Thyroid gland (tissue), 4 donors: ENCODE data around the gene ACTR10. TPM values are rescaled to one million over a fixed set of nuclear protein-coding genes. Genes with fewer than 3 reads are reported as not detected.
"Not testable (repeated sequence)": the region's sequence is repeated elsewhere in the genome, so short reads cannot be mapped to it uniquely, and the experiment has no call there.

Experiments
- DNase-seq, 2 donors: peaks; one replicate each; pipeline ENCODE4 v3.0.0-alpha.2; 2019
- H3K27ac ChIP-seq, 3 donors: fragments of 200-600 bp; sonication (generic); 1 replicate in 2 of 3; 2 replicates in 1 of 3; pipeline ENCODE4 v1.5.1; 2016 to 2019; ENCODE audit warnings: mild to moderate bottlenecking in 1 of 3, moderate library complexity in 1 of 3
- H3K27me3 ChIP-seq: fragments of 200-600 bp; sonication (generic); one replicate; pipeline ENCODE4 v1.5.1; 2019
- H3K36me3 ChIP-seq, 2 donors: fragments of 200-600 bp; sonication (generic); one replicate each; pipeline ENCODE4 v1.5.1; 2016 to 2019
- H3K4me1 ChIP-seq, 2 donors: fragments of 200-600 bp; sonication (generic); one replicate each; pipeline ENCODE4 v1.5.1; 2017 to 2019
- H3K4me3 ChIP-seq, 3 donors: fragments of 200-600 bp; sonication (generic); replicated peaks in 1 of 3; 1 replicate in 2 of 3; 2 replicates in 1 of 3; pipeline ENCODE4 v1.5.1; 2016; ENCODE audit warnings: mild to moderate bottlenecking in 1 of 3
- H3K9me3 ChIP-seq: fragments of 200-600 bp; sonication (generic); one replicate; pipeline ENCODE4 v1.5.1; 2017
- POLR2A ChIP-seq, 2 donors: fragments of 450-650 bp; IDR thresholded peaks; one replicate each; pipeline ENCODE4 v1.6.1; 2017; ENCODE audit warnings: antibody characterized with exemption in 2 of 2, mild to moderate bottlenecking in 2 of 2, moderate library complexity in 1 of 2
- WGBS, 2 donors: methylation state at CpG; one replicate each; pipeline ENCODE4 v1.1.5; 2017; 5-methylcytosine and 5-hydroxymethylcytosine counted together
- intact Hi-C: fragments of 100-400 bp; cut with DNase I; formaldehyde crosslinking; loops from one replicate; pipeline ENCODE4 v1.15.1; 2023
- total RNA-seq, 4 donors: library from RNA; depleted of rRNA; stranded (reverse); fragments of >200 nt; gene quantifications; one replicate each; pipeline ENCODE4 v1.2.3, GENCODE V29; 2016
- TF ChIP-seq, protein P1 (sequence below), 6 experiments: fragments of 200-600 bp in 3 of 6; fragments of 450-650 bp in 3 of 6; sonication (generic) in 3 of 6; IDR thresholded peaks; one replicate each; pipeline ENCODE4 v1.5.1; 2016 to 2019; ENCODE audit warnings: antibody characterized with exemption in 6 of 6, mild to moderate bottlenecking in 2 of 6, inconsistent platforms in 1 of 6, moderate library complexity in 1 of 6

ACTR10 gene
- total RNA-seq, 4 donors from 2014 or later = 59.8 to 79.1 (median 69.0) TPM

- H3K27ac ChIP-seq = peak overlapping the region; percentile 91 to 95 (median 94)
- peak overlapping the region; percentile 36 to 88 (median 81) for H3K4me3 ChIP-seq
- no peaks in the 10 kb centered on the region for H3K36me3 ChIP-seq
- TF ChIP-seq, protein P1, sequence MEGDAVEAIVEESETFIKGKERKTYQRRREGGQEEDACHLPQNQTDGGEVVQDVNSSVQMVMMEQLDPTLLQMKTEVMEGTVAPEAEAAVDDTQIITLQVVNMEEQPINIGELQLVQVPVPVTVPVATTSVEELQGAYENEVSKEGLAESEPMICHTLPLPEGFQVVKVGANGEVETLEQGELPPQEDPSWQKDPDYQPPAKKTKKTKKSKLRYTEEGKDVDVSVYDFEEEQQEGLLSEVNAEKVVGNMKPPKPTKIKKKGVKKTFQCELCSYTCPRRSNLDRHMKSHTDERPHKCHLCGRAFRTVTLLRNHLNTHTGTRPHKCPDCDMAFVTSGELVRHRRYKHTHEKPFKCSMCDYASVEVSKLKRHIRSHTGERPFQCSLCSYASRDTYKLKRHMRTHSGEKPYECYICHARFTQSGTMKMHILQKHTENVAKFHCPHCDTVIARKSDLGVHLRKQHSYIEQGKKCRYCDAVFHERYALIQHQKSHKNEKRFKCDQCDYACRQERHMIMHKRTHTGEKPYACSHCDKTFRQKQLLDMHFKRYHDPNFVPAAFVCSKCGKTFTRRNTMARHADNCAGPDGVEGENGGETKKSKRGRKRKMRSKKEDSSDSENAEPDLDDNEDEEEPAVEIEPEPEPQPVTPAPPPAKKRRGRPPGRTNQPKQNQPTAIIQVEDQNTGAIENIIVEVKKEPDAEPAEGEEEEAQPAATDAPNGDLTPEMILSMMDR (IDR thresholded peaks at IDR 0.05) = no peak
- TF ChIP-seq POLR2A (IDR thresholded peaks at IDR 0.05) = no peak
- H3K4me1 ChIP-seq = peaks cover 23 to 28% of the 10 kb centered on the region in 2 donors
- DNase-seq = peak; percentile 37 to 38
- 1% methylated on average over 16 of the region's 16 CpGs for WGBS, 2 donors
- intact Hi-C loops = loop anchor here (5.0 kb wide), 1 partner anchor 53 kb away; the partner anchor contains the start of gene ARID4A
- no peaks in the 10 kb centered on the region for H3K9me3 ChIP-seq
- H3K27me3 ChIP-seq = no peaks in the 10 kb centered on the region
Observed at GRCh38 chr14:58243790-58244555, 44.0 kb downstream of the ACTR10 start.

GRCh38 chr14:58244556-58245387, 44.8 kb downstream of the ACTR10 start, which contains the start of gene PSMA3:
TSS of gene PSMA3 (plus strand) at chr14:58244843. CDS start at chr14:58244921, 78 bp downstream.
- H3K36me3 ChIP-seq = peaks cover 0 to 3% of the 10 kb centered on the region in 2 donors
- no peaks in the 10 kb centered on the region for H3K9me3 ChIP-seq
- H3K4me1 ChIP-seq = peaks cover 23 to 28% of the 10 kb centered on the region in 2 donors
- H3K27ac ChIP-seq = peak within 1 kb of the TSS; percentile 91 to 97 (median 94)
- intact Hi-C loops = loop anchor here (5.0 kb wide), 1 partner anchor 53 kb away; the partner anchor contains the start of gene ARID4A
- TF ChIP-seq POLR2A (IDR thresholded peaks at IDR 0.05) = peak in 1 of 2 donors; percentile 89
- TF ChIP-seq, protein P1 (IDR thresholded peaks at IDR 0.05) = no peak
- WGBS, 2 donors = 1% methylated on average over 33 to 43 of the region's 50 CpGs
- H3K4me3 ChIP-seq = peak within 1 kb of the TSS; percentile 53 to 95 (median 81)
- peak; percentile 97 to 99 for DNase-seq
- H3K27me3 ChIP-seq = no peaks in the 10 kb centered on the region

DNA sequence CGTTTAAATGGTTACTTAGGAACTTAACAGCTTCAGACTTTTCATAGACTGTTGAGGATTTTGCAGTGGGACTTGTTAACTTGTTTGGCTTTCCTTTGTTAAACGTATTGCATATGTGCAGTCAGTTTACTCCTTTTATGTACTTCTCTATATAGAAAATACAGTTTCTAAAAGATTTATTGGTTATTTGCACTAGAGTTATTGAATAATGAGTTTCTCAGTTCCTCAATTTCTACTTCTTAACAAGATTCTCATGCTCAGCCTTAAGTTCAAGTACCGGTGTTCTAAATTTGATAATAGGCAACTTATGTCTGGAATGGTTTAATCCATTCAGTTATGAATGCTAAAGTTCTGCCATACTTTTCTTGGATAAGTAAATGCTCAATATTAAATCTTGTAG, 45.6 kb downstream of the ACTR10 start:
- H3K27me3 ChIP-seq = no peaks in the 10 kb centered on the region
- intact Hi-C loops = no loop called here
- TF ChIP-seq, protein P1 (IDR thresholded peaks at IDR 0.05) = no peak
- no peak for TF ChIP-seq POLR2A (IDR thresholded peaks at IDR 0.05)
- peaks cover 0 to 4% of the 10 kb centered on the region in 2 donors for H3K36me3 ChIP-seq
- H3K27ac ChIP-seq = peak overlapping the region; percentile 91 to 97 (median 94)
- no peaks in the 10 kb centered on the region for H3K9me3 ChIP-seq
- DNase-seq = no peak
- 3% methylated on average over 3 of the region's 3 CpGs for WGBS, 2 donors
- H3K4me3 ChIP-seq = peak overlapping the region; percentile 53 to 95 (median 81)
- H3K4me1 ChIP-seq = peaks cover 23 to 28% of the 10 kb centered on the region in 2 donors

DNA sequence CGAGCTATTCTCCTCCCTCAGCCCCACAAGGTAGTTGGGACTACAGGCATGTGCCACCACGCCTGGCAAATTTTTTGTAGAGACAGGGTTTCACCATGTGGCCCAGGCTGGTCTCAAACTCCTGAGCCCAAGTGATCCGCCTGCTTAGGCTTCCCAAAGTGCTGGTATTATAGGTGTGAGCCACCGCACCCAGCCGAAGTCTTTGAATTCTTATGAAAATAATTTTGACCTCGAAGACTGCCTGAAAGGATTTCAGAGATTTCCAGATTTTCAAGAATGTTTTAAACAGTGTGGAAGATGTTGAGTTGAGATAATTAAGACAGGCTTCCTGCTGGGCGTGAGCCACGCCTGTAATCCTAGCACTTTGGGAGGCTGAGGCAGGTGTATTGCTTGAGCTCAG, 49.7 kb downstream of the ACTR10 start:
- 97 to 98% methylated on average over 8 of the region's 8 CpGs for WGBS, 2 donors
- Histone ChIP-seq H3K36me3 (peaks cover 6 to 31% of the 10 kb centered on the region in 2 donors), H3K4me3 (no peak overlapping the region), H3K27me3 (no peaks in the 10 kb centered on the region), H3K4me1 (peaks cover 18 to 21% of the 10 kb centered on the region in 2 donors), H3K9me3 (no peaks in the 10 kb centered on the region), H3K27ac (no peak overlapping the region)
- intact Hi-C loops = no loop called here
- no peak for TF ChIP-seq POLR2A (IDR thresholded peaks at IDR 0.05)
- no peak for DNase-seq

DNA sequence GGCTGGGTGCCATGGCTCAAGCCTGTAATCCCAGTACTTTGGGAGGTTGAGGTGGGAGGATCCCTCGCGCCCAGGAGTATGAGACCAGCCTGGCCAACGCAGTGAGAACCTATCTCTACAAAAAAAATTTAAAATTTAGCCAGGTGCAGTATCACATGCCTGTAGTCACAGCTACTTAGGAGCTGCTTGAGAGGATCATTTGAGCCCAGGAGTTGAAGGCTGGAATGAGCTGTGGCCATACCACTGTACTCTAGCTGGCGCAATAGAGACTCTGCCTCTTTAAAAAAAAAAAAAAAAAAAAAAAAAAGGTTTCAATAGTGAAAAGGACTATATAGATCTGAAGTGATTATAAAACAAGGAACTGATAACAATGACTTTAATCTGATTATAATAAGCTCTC, 58.2 kb downstream of the ACTR10 start:
- WGBS, 2 donors = 91 to 96% methylated on average over 4 of the region's 4 CpGs
- intact Hi-C loops = no loop called here
- TF ChIP-seq POLR2A (IDR thresholded peaks at IDR 0.05) = no peak
- TF ChIP-seq, protein P1 (IDR thresholded peaks at IDR 0.05) = no peak
- Histone ChIP-seq H3K27ac (no peak overlapping the region), H3K4me1 (no peaks in the 10 kb centered on the region), H3K4me3 (no peak overlapping the region), H3K9me3 (no peaks in the 10 kb centered on the region), H3K27me3 (no peaks in the 10 kb centered on the region), H3K36me3 (peaks cover 34 to 50% of the 10 kb centered on the region in 2 donors)
- DNase-seq = no peak

GRCh38 chr14:58262005-58262404, 62.1 kb downstream of the ACTR10 start:
- H3K27ac ChIP-seq, H3K27me3 ChIP-seq, DNase-seq, H3K4me3 ChIP-seq, H3K4me1 ChIP-seq, intact Hi-C loops, H3K9me3 ChIP-seq: not testable (repeated sequence)
- WGBS, 2 donors = 95 to 98% methylated on average over 10 of the region's 10 CpGs
- peaks cover 53 to 72% of the 10 kb centered on the region in 2 donors for H3K36me3 ChIP-seq
